GM18861 (cell line): Measurements from ENCODE around the gene DNPEP.

Experiments
- ATAC-seq: cut with Tn5 transposase; IDR thresholded peaks from one replicate; pipeline ENCODE4 v1.9.1; 2021; ENCODE audit not compliant: unreplicated experiment

Gene DNPEP

GRCh38 chr2:219387306-219388120 is at the start of gene DNPEP:
TSS of gene DNPEP (minus strand) at chr2:219387912. CDS start at chr2:219387794, 118 bp downstream.
- peak; percentile 43 for ATAC-seq

- ATAC-seq: no peak
Measured at GRCh38 chr2:219437141-219437540, 49.4 kb upstream of the DNPEP start.

- ATAC-seq: no peak
Measured at GRCh38 chr2:219436491-219436890, 48.8 kb upstream of the DNPEP start.

GRCh38 chr2:219435701-219436100 is 48.0 kb upstream of the DNPEP start:
- no peak for ATAC-seq

GRCh38 chr2:219434718-219435525 is 47.2 kb upstream of the DNPEP start, which contains the start of gene SPEG:
TSS of gene SPEG (plus strand) at chr2:219434843. CDS start at chr2:219434978, 135 bp downstream.
- no peak for ATAC-seq

GRCh38 chr2:219434468-219434717 is 46.7 kb upstream of the DNPEP start:
- ATAC-seq: no peak

- no peak for ATAC-seq
Measured at GRCh38 chr2:219433666-219434467, 46.2 kb upstream of the DNPEP start.

- ATAC-seq: no peak
Measured at GRCh38 chr2:219430633-219431615, 43.2 kb upstream of the DNPEP start.

- ATAC-seq: no peak
Measured at GRCh38 chr2:219429958-219430606, 42.4 kb upstream of the DNPEP start.

- ATAC-seq: no peak
Measured at GRCh38 chr2:219428469-219428868, 40.8 kb upstream of the DNPEP start.

GRCh38 chr2:219426534-219427136 is 38.9 kb upstream of the DNPEP start:
- no peak for ATAC-seq

GRCh38 chr2:219426068-219426443 is 38.3 kb upstream of the DNPEP start:
- no peak for ATAC-seq

- ATAC-seq: no peak
Measured at GRCh38 chr2:219425238-219426067, 37.7 kb upstream of the DNPEP start.

GRCh38 chr2:219423652-219424377 is 36.1 kb upstream of the DNPEP start:
- no peak for ATAC-seq

- no peak for ATAC-seq
Measured at GRCh38 chr2:219422952-219423534, 35.3 kb upstream of the DNPEP start.

GRCh38 chr2:219421323-219421722 is 33.6 kb upstream of the DNPEP start:
- no peak for ATAC-seq

GRCh38 chr2:219420687-219421086 is 33.0 kb upstream of the DNPEP start:
- no peak for ATAC-seq
